ENCODE results near the gene PNPLA7.

- TF ChIP-seq SP1 (IDR thresholded peaks at IDR 0.05) (no peak), SUZ12 (IDR thresholded peaks at IDR 0.05) (no peak), FOXM1 (IDR thresholded peaks at IDR 0.05; ENCODE audit: borderline replicate concordance) (no peak)
These were observed 38.7 kb upstream of the PNPLA7 start for GRCh38 chr9:137588891-137589290.

All from HEK293T (cell line).